ENCODE results near the gene SLC2A4RG. TPM values are rescaled to one million over a fixed set of nuclear protein-coding genes. Genes with fewer than 3 reads are reported as not detected.

The SLC2A4RG gene
- total and polyA plus RNA-seq, 3 donors from 2014 or later = 64.4 to 141 (median 123) TPM

GRCh38 chr20:63691711-63692435 is 47.7 kb upstream of the SLC2A4RG start:
- no peak overlapping the region for H3K27ac ChIP-seq
- H3K9me3 ChIP-seq = no peaks in the 10 kb centered on the region
- H3K4me3 ChIP-seq = no peak overlapping the region
- intact Hi-C loops (cut with DNase I; ENCODE audit: low total_unique reads) = no loop called here
- H3K4me1 ChIP-seq = peaks cover 11% of the 10 kb centered on the region
- no peak for DNase-seq
- WGBS, 2 donors = 83 to 86% methylated on average over 15 to 21 of the region's 21 CpGs
- no peak for TF ChIP-seq POLR2A (IDR thresholded peaks at IDR 0.05)
- TF ChIP-seq, protein P1, sequence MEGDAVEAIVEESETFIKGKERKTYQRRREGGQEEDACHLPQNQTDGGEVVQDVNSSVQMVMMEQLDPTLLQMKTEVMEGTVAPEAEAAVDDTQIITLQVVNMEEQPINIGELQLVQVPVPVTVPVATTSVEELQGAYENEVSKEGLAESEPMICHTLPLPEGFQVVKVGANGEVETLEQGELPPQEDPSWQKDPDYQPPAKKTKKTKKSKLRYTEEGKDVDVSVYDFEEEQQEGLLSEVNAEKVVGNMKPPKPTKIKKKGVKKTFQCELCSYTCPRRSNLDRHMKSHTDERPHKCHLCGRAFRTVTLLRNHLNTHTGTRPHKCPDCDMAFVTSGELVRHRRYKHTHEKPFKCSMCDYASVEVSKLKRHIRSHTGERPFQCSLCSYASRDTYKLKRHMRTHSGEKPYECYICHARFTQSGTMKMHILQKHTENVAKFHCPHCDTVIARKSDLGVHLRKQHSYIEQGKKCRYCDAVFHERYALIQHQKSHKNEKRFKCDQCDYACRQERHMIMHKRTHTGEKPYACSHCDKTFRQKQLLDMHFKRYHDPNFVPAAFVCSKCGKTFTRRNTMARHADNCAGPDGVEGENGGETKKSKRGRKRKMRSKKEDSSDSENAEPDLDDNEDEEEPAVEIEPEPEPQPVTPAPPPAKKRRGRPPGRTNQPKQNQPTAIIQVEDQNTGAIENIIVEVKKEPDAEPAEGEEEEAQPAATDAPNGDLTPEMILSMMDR (IDR thresholded peaks at IDR 0.05) = no peak
- H3K36me3 ChIP-seq (ENCODE audit: low read depth, missing control alignments) = no peaks in the 10 kb centered on the region
- H3K27me3 ChIP-seq = no peaks in the 10 kb centered on the region

DNA sequence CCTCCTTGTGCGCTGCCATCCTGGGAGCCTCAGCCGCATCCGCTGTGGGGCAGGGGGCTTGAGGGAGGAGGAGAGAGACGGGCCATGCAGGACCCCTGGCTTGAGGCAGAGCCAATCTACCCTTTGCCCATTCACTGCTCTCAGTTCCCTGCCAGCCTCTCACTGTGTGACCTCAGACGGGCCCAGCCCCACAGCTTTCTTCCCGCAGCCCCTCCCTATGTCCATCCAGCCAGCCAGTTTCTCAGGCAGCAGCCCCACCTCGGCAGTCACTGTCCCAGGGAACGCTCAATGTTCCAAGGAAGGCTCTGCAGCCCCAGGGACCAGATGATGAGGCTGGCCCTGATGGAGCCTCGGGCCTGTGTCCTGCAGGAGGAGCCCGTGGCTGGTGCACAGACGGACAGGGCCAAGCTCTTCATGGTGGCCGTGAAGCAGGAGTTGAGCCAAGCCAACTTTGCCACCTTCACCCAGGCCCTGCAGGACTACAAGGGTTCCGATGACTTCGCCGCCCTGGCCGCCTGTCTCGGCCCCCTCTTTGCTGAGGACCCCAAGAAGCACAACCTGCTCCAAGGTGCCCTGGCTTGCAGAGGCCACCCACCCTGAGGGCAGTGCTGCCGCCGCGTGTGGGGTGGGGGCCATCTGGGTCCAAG is 47.0 kb upstream of the SLC2A4RG start:
- Histone ChIP-seq H3K4me1 (peaks cover 11% of the 10 kb centered on the region), H3K9me3 (no peaks in the 10 kb centered on the region), H3K27me3 (no peaks in the 10 kb centered on the region), H3K27ac (no peak overlapping the region), H3K36me3 (ENCODE audit: low read depth, missing control alignments) (no peaks in the 10 kb centered on the region), H3K4me3 (no peak overlapping the region)
- DNase-seq = no peak
- no peak for TF ChIP-seq POLR2A (IDR thresholded peaks at IDR 0.05)
- TF ChIP-seq, protein P1 (IDR thresholded peaks at IDR 0.05) = no peak
- 71 to 83% methylated on average over 8 to 18 of the region's 20 CpGs for WGBS, 2 donors
- intact Hi-C loops (cut with DNase I; ENCODE audit: low total_unique reads) = no loop called here

- no peaks in the 10 kb centered on the region for H3K36me3 ChIP-seq (ENCODE audit: low read depth, missing control alignments)
- H3K4me1 ChIP-seq = peaks cover 4% of the 10 kb centered on the region
- TF ChIP-seq POLR2A (IDR thresholded peaks at IDR 0.05) = no peak
- TF ChIP-seq, protein P1 (IDR thresholded peaks at IDR 0.05) = no peak
- DNase-seq = no peak
- WGBS, 2 donors = 90% methylated on average over 10 of the region's 10 CpGs; no CpG with 5 or more reads in 1 of the 2 donors
- no peak overlapping the region for H3K27ac ChIP-seq
- intact Hi-C loops (cut with DNase I; ENCODE audit: low total_unique reads) = no loop called here
- no peaks in the 10 kb centered on the region for H3K27me3 ChIP-seq
- no peak overlapping the region for H3K4me3 ChIP-seq
- H3K9me3 ChIP-seq = no peaks in the 10 kb centered on the region
These were observed 46.4 kb upstream of the SLC2A4RG start for GRCh38 chr20:63693083-63693732.

DNA sequence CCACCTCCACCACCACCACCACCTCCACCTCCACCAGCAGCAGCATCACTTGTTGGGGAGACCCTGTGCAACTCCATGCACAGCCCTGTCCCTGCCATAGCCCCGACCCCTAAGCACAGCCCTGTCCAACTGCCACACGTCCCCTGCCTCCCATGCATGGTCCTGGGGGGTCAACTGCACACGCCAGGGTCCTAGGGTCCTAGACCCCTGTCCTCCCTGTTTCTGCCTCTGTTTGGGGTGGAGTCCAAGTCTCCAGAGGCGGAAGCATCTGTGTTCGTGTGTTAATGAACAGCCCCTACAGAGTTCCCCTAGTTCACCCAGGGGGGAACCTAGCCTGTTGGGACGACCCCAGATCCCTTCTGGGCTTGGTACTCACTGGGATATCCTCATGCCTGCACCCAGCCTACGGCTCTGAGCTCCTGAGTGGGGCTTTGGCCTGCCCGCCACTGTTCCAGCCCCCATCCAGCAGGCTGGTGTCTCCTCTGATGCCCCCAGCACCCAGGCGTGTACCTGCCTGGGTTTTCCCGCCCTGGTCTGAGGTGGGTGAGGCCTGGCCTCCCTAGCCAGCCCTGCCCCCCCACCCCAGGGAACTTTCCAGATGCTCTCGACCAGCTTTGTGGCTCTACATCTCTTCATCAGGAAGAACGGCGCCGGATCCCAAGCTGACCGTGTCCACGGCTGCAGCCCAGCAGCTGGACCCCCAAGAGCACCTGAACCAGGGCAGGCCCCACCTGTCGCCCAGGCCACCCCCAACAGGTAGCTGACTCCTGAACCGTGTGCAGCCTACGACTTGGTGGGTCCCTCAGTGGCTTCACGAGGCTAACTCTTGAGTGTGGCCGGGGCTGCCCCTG is 45.6 kb upstream of the SLC2A4RG start:
- Histone ChIP-seq H3K9me3 (no peaks in the 10 kb centered on the region), H3K27ac (no peak overlapping the region), H3K4me3 (no peak overlapping the region), H3K4me1 (peaks cover 4% of the 10 kb centered on the region), H3K27me3 (no peaks in the 10 kb centered on the region), H3K36me3 (ENCODE audit: low read depth, missing control alignments) (no peaks in the 10 kb centered on the region)
- no peak for DNase-seq
- WGBS, 2 donors = 94 to 95% methylated on average over 13 to 21 of the region's 21 CpGs
- TF ChIP-seq POLR2A (IDR thresholded peaks at IDR 0.05) = no peak
- TF ChIP-seq, protein P1 (IDR thresholded peaks at IDR 0.05) = no peak
- intact Hi-C loops (cut with DNase I; ENCODE audit: low total_unique reads) = no loop called here
